Testis (tissue), 3 donors: ENCODE measurements around the gene NEBL. TPM values are rescaled to one million over a fixed set of nuclear protein-coding genes. Genes with fewer than 3 reads are reported as not detected.

Experiments used
- DNase-seq: peaks from one replicate; pipeline ENCODE4 v3.0.0-alpha.2; 2019
- H3K27ac ChIP-seq, 2 donors: fragments of 200-600 bp; sonication (generic); one replicate each; pipeline ENCODE4 v1.5.1; 2019
- H3K27me3 ChIP-seq: fragments of 200-600 bp; sonication (generic); one replicate; pipeline ENCODE4 v1.5.1; 2019
- H3K36me3 ChIP-seq: fragments of 200-600 bp; sonication (generic); one replicate; pipeline ENCODE4 v1.5.1; 2017; ENCODE audit warnings: low read depth; ENCODE audit errors: missing control alignments
- H3K4me1 ChIP-seq: fragments of 200-600 bp; sonication (generic); one replicate; pipeline ENCODE4 v1.5.1; 2019
- H3K4me3 ChIP-seq, 2 donors: fragments of 200-600 bp; sonication (generic); one replicate each; pipeline ENCODE4 v1.5.1; 2017 to 2019
- H3K9me3 ChIP-seq: fragments of 200-600 bp; sonication (generic); one replicate; pipeline ENCODE4 v1.5.1; 2017
- CTCF ChIP-seq, 3 experiments: fragments of 450-650 bp in 2 of 3; fragments of 200-600 bp in 1 of 3; sonication (generic) in 1 of 3; IDR thresholded peaks; one replicate each; pipeline ENCODE4 v1.5.1; 2016 to 2019; ENCODE audit warnings: antibody characterized with exemption in 3 of 3, mild to moderate bottlenecking in 2 of 3, moderate library complexity in 1 of 3
- POLR2A ChIP-seq: fragments of 450-650 bp; IDR thresholded peaks from one replicate; pipeline ENCODE4 v1.6.1; 2017; ENCODE audit warnings: antibody characterized with exemption, mild to moderate bottlenecking, moderate library complexity
- WGBS, 2 donors: methylation state at CpG; one replicate each; pipeline ENCODE4 v1.1.5; 2018; 5-methylcytosine and 5-hydroxymethylcytosine counted together
- intact Hi-C: fragments of 100-400 bp; cut with DNase I; formaldehyde crosslinking; loops from one replicate; pipeline ENCODE4 v1.15.1; 2023; ENCODE audit warnings: low total_unique reads
- polyA plus RNA-seq: library from polyadenylated mRNA; stranded (reverse); fragments of 350-450 nt; fragmentation: Illumina TruSeq; extraction: RNeasy Lipid Tissue Mini Kit (QIAGEN cat#74804); gene quantifications from one replicate; pipeline ENCODE4 v1.2.3, GENCODE V29; 2014; ENCODE audit warnings: low read depth, low replicate concordance; ENCODE audit not compliant: insufficient read depth
- total RNA-seq, 2 donors: library from RNA; depleted of rRNA; stranded (reverse); fragments of >200 nt; gene quantifications; one replicate each; pipeline ENCODE4 v1.2.3, GENCODE V29; 2016

Gene NEBL
- total and polyA plus RNA-seq, 3 donors from 2014 or later = 4.9 to 20.0 (median 15.5) TPM

GRCh38 chr10:20877986-20878983 is 18.8 kb downstream of the NEBL start:
- no peaks in the 10 kb centered on the region for H3K27me3 ChIP-seq
- no peaks in the 10 kb centered on the region for H3K9me3 ChIP-seq
- DNase-seq = no peak
- H3K4me1 ChIP-seq = no peaks in the 10 kb centered on the region
- 92 to 94% methylated on average over 7 of the region's 7 CpGs for WGBS, 2 donors
- no peaks in the 10 kb centered on the region for H3K36me3 ChIP-seq
- no peak overlapping the region for H3K27ac ChIP-seq
- TF ChIP-seq POLR2A (no peak), CTCF (IDR thresholded peaks at IDR 0.05) (no peak)
- no peak overlapping the region for H3K4me3 ChIP-seq
- intact Hi-C loops = no loop called here

GRCh38 chr10:20877554-20877953 is 19.6 kb downstream of the NEBL start:
- Histone ChIP-seq H3K27ac (no peak overlapping the region), H3K36me3 (no peaks in the 10 kb centered on the region), H3K9me3 (no peaks in the 10 kb centered on the region), H3K27me3 (no peaks in the 10 kb centered on the region), H3K4me3 (no peak overlapping the region), H3K4me1 (no peaks in the 10 kb centered on the region)
- intact Hi-C loops = no loop called here
- DNase-seq = no peak
- no peak for TF ChIP-seq POLR2A
- no peak for TF ChIP-seq CTCF (IDR thresholded peaks at IDR 0.05)
- WGBS, 2 donors = 76 to 79% methylated on average over 7 of the region's 7 CpGs

- H3K36me3 ChIP-seq = no peaks in the 10 kb centered on the region
- DNase-seq = no peak
- H3K9me3 ChIP-seq = no peaks in the 10 kb centered on the region
- H3K27me3 ChIP-seq = no peaks in the 10 kb centered on the region
- H3K4me3 ChIP-seq = no peak overlapping the region
- intact Hi-C loops = no loop called here
- no peak overlapping the region for H3K27ac ChIP-seq
- no peaks in the 10 kb centered on the region for H3K4me1 ChIP-seq
- TF ChIP-seq POLR2A = no peak
- TF ChIP-seq CTCF (IDR thresholded peaks at IDR 0.05) = no peak
- 83 to 92% methylated on average over 2 of the region's 2 CpGs for WGBS, 2 donors
Measured at GRCh38 chr10:20874261-20874660, 22.9 kb downstream of the NEBL start.

- H3K4me3 ChIP-seq = no peak overlapping the region
- no peak overlapping the region for H3K27ac ChIP-seq
- H3K9me3 ChIP-seq = no peaks in the 10 kb centered on the region
- WGBS, 2 donors = 92% methylated on average over 7 of the region's 7 CpGs
- H3K4me1 ChIP-seq = no peaks in the 10 kb centered on the region
- TF ChIP-seq POLR2A (no peak), CTCF (IDR thresholded peaks at IDR 0.05) (no peak)
- no peaks in the 10 kb centered on the region for H3K27me3 ChIP-seq
- intact Hi-C loops = no loop called here
- DNase-seq = no peak
- H3K36me3 ChIP-seq = no peaks in the 10 kb centered on the region
Measured at GRCh38 chr10:20871970-20872369, 25.1 kb downstream of the NEBL start.
